Liver (tissue), 3 donors: ENCODE data around the gene PAQR7.

ENCODE experiments used
- FOXA2 ChIP-seq: IDR thresholded peaks from 2 replicates; pipeline ENCODE4 v1.6.1; 2016; ENCODE audit warnings: antibody characterized with exemption
- GABPA ChIP-seq, 2 donors: IDR thresholded peaks in 1 of 2; conservative IDR thresholded peaks in 1 of 2; 2 replicates each; pipeline ENCODE4 v1.6.1; 2016; ENCODE audit warnings: antibody characterized with exemption in 2 of 2, mild to moderate bottlenecking in 1 of 2, moderate library complexity in 1 of 2
- JUND ChIP-seq, 2 donors: IDR thresholded peaks; 2 replicates each; pipeline ENCODE4 v1.6.1; 2016; ENCODE audit warnings: antibody characterized with exemption in 2 of 2
- RAD21 ChIP-seq, 2 donors: IDR thresholded peaks; 2 replicates each; pipeline ENCODE4 v1.6.1; 2016; ENCODE audit warnings: antibody characterized with exemption in 2 of 2, mild to moderate bottlenecking in 2 of 2
- YY1 ChIP-seq: IDR thresholded peaks from 2 replicates; pipeline ENCODE4 v1.6.1; 2016; ENCODE audit warnings: antibody characterized with exemption, mild to moderate bottlenecking
- TF ChIP-seq, protein P1 (sequence below): IDR thresholded peaks from 2 replicates; pipeline ENCODE4 v1.6.1; 2016; ENCODE audit warnings: antibody characterized with exemption
- TF ChIP-seq, protein P2 (sequence below): fragments of 150-350 bp; IDR thresholded peaks from 2 replicates; pipeline ENCODE4 v1.5.1; 2017; ENCODE audit warnings: improper control_type of control experiment, low read depth, low read length; ENCODE audit not compliant: missing input control
- TF ChIP-seq, protein P3 (sequence below): IDR thresholded peaks from 2 replicates; pipeline ENCODE4 v1.6.1; 2016; ENCODE audit warnings: antibody characterized with exemption, mild to moderate bottlenecking
- TF ChIP-seq, protein P4 (sequence below): IDR thresholded peaks from 2 replicates; pipeline ENCODE4 v1.6.1; 2016; ENCODE audit warnings: antibody characterized with exemption
- donor health status: healthy.
- donor health status: healthy.

DNA sequence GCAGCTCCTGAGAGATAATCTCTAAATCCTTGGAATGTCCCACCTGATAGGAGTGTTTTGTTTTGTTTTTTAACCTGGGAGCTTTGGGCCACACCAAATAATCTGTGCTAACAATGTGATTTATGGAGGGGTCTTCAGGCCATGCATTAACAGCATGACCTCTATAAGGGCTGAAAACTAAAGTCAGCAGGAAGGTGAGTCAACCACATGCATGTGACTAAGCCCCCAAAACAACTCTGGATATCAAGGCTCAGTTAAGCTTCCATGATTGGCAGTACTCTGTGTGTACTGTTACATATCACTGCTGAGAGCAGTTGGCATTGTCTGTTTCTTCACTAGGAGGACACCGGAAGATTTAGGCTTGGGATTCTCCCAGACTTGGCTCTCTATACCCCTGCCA lies 27.0 kb downstream of the PAQR7 start:
- TF ChIP-seq, protein P1, sequence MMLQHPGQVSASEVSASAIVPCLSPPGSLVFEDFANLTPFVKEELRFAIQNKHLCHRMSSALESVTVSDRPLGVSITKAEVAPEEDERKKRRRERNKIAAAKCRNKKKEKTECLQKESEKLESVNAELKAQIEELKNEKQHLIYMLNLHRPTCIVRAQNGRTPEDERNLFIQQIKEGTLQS, result no peak
- no peak for TF ChIP-seq JUND (IDR thresholded peaks at IDR 0.05)
- TF ChIP-seq, protein P2, sequence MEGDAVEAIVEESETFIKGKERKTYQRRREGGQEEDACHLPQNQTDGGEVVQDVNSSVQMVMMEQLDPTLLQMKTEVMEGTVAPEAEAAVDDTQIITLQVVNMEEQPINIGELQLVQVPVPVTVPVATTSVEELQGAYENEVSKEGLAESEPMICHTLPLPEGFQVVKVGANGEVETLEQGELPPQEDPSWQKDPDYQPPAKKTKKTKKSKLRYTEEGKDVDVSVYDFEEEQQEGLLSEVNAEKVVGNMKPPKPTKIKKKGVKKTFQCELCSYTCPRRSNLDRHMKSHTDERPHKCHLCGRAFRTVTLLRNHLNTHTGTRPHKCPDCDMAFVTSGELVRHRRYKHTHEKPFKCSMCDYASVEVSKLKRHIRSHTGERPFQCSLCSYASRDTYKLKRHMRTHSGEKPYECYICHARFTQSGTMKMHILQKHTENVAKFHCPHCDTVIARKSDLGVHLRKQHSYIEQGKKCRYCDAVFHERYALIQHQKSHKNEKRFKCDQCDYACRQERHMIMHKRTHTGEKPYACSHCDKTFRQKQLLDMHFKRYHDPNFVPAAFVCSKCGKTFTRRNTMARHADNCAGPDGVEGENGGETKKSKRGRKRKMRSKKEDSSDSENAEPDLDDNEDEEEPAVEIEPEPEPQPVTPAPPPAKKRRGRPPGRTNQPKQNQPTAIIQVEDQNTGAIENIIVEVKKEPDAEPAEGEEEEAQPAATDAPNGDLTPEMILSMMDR, result no peak
- TF ChIP-seq, protein P3, sequence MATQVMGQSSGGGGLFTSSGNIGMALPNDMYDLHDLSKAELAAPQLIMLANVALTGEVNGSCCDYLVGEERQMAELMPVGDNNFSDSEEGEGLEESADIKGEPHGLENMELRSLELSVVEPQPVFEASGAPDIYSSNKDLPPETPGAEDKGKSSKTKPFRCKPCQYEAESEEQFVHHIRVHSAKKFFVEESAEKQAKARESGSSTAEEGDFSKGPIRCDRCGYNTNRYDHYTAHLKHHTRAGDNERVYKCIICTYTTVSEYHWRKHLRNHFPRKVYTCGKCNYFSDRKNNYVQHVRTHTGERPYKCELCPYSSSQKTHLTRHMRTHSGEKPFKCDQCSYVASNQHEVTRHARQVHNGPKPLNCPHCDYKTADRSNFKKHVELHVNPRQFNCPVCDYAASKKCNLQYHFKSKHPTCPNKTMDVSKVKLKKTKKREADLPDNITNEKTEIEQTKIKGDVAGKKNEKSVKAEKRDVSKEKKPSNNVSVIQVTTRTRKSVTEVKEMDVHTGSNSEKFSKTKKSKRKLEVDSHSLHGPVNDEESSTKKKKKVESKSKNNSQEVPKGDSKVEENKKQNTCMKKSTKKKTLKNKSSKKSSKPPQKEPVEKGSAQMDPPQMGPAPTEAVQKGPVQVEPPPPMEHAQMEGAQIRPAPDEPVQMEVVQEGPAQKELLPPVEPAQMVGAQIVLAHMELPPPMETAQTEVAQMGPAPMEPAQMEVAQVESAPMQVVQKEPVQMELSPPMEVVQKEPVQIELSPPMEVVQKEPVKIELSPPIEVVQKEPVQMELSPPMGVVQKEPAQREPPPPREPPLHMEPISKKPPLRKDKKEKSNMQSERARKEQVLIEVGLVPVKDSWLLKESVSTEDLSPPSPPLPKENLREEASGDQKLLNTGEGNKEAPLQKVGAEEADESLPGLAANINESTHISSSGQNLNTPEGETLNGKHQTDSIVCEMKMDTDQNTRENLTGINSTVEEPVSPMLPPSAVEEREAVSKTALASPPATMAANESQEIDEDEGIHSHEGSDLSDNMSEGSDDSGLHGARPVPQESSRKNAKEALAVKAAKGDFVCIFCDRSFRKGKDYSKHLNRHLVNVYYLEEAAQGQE, result no peak
- no peak for TF ChIP-seq YY1
- no peak for TF ChIP-seq RAD21 (IDR thresholded peaks at IDR 0.05)
- TF ChIP-seq FOXA2, result no peak
- TF ChIP-seq GABPA (IDR thresholded peaks at IDR 0.05 in 1 of 2, conservative IDR thresholded peaks at IDR 0.05 in 1 of 2), result no peak
- TF ChIP-seq, protein P4, sequence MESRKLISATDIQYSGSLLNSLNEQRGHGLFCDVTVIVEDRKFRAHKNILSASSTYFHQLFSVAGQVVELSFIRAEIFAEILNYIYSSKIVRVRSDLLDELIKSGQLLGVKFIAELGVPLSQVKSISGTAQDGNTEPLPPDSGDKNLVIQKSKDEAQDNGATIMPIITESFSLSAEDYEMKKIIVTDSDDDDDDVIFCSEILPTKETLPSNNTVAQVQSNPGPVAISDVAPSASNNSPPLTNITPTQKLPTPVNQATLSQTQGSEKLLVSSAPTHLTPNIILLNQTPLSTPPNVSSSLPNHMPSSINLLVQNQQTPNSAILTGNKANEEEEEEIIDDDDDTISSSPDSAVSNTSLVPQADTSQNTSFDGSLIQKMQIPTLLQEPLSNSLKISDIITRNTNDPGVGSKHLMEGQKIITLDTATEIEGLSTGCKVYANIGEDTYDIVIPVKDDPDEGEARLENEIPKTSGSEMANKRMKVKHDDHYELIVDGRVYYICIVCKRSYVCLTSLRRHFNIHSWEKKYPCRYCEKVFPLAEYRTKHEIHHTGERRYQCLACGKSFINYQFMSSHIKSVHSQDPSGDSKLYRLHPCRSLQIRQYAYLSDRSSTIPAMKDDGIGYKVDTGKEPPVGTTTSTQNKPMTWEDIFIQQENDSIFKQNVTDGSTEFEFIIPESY, result no peak
